ENCODE results near the gene WNT11.

WNT11 gene

DNA sequence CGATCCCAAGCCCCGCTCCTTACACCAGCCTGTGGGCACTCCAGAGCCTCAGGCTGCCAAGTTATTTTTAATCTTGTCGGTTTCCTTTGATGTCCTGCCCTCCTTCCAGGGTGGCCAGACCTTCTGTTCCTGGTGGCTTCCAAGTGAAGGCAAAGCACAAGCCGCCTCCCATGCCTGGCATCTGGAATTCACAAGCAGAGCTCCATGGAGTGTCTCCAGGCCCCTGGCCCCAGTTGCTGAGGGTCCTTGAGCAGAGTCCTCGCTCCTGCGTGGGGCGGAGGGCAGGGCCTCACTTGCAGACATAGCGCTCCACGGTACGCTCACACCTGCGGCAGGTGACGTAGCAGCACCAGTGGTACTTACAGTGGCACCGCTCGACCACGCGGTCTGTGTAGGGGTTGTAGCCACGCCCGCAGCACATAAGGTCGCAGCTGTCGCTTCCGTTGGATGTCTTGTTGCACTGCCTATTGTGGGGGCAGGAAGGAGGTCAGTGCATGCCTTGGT lies 19.5 kb downstream of the WNT11 start:
- TF ChIP-seq CTCF (IDR thresholded peaks at IDR 0.05; ENCODE audit: extremely low read depth, missing control alignments), result no peak
- no peak for DNase-seq (ENCODE audit: low spot score)

DNA sequence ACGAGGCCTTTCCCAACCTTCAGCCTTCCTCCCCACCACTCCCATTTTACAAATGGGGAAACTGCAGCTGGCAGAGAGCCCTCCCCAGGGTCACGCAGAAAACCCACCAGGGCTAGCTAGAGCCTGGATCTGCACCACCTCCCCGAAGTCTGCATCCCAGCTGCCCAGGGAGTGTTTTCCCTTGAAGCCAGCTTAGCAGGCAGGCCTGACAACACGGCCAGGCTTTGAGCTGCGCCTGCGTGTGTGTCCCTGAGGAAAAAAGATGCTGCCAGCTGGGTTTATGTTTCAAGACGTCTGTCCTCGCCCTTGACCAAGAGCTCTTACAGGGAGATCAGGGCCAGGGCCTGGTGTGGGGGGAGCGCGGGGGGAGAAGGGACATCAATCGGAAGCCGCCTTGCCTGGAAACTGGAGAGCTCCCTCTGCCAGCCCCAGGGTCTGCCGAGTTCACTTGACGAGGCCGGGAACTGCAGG lies 20.3 kb downstream of the WNT11 start:
- no peak for TF ChIP-seq CTCF (IDR thresholded peaks at IDR 0.05; ENCODE audit: extremely low read depth, missing control alignments)
- DNase-seq (ENCODE audit: low spot score), result no peak

GRCh38 chr11:76185511-76185910 lies 20.8 kb downstream of the WNT11 start:
- TF ChIP-seq CTCF (IDR thresholded peaks at IDR 0.05; ENCODE audit: extremely low read depth, missing control alignments), result no peak
- no peak for DNase-seq (ENCODE audit: low spot score)

DNA sequence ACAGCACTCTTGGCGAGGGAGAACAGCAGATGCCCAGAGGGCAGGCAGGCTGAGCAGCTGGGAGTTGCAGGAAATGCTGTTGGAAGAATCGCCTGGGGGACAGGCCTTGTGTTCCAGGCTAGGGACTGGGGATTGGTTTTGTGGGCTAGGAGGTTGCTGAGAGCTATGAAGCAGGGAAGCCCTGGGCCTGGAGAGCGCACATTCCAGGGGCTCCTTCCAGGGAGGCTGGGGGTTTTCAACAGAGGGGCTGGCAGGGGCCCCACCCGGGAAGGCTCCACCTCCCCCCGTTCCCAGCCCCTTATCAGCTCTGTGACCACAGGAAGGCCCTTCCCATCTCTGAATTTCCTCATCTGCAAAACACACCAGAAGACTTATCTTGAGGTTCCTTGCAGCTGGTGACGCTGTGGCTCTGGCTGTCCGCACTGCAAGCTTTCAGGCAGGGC lies 21.7 kb downstream of the WNT11 start:
- TF ChIP-seq CTCF (IDR thresholded peaks at IDR 0.05; ENCODE audit: extremely low read depth, missing control alignments), result no peak
- no peak for DNase-seq (ENCODE audit: low spot score)

- no peak for TF ChIP-seq CTCF (IDR thresholded peaks at IDR 0.05; ENCODE audit: extremely low read depth, missing control alignments)
- DNase-seq (ENCODE audit: low spot score), result no peak
Observed at GRCh38 chr11:76181371-76181770, 24.9 kb downstream of the WNT11 start.

GRCh38 chr11:76179147-76179546 lies 27.2 kb downstream of the WNT11 start:
- no peak for TF ChIP-seq CTCF (IDR thresholded peaks at IDR 0.05; ENCODE audit: extremely low read depth, missing control alignments)
- DNase-seq (ENCODE audit: low spot score), result no peak

DNA sequence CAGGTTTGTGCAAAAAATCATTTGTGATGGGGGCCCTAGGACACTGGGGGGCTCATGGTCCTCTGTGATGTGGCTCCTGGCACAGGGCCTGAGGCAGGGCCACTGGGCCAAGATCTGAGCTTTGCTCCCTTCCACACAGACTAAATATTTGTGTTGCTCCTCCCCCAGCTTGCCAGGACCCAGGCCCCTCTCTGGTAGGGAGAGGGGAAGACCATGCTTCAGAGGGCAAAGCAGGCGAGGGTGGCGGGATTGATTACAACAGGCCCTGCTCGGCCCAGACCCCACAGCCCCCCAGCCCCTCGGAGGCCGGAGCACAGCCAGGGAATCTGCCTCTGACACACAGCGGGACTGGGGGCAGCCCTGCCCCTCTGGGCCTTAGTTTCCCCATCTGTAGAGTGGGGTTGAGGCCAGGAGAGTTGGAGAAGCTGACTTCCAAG lies 29.0 kb downstream of the WNT11 start:
- no peak for DNase-seq (ENCODE audit: low spot score)
- no peak for TF ChIP-seq CTCF (IDR thresholded peaks at IDR 0.05; ENCODE audit: extremely low read depth, missing control alignments)
